ENCODE results near the gene MEA1.

Gene MEA1

DNA sequence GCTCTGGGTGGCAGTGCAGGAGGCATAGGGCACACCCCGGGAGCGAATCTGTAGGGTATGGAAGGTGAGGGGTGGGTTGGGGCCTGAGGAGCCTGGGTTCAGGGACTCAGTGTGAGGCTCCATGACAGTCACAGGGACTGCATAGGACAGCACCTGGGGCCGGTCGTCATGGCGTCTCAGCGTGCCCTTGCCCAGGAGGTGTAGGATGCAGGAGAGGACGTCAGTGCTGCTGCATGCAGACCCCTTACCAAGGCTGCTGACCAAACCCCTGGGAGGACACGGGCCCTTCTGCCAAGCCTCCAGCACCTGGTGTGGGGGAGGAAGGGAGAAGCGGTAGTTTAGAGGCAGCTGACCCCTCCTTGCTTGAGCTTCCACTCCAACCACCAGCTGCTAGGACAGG is 24.0 kb upstream of the MEA1 start:
- TF ChIP-seq, protein P1, sequence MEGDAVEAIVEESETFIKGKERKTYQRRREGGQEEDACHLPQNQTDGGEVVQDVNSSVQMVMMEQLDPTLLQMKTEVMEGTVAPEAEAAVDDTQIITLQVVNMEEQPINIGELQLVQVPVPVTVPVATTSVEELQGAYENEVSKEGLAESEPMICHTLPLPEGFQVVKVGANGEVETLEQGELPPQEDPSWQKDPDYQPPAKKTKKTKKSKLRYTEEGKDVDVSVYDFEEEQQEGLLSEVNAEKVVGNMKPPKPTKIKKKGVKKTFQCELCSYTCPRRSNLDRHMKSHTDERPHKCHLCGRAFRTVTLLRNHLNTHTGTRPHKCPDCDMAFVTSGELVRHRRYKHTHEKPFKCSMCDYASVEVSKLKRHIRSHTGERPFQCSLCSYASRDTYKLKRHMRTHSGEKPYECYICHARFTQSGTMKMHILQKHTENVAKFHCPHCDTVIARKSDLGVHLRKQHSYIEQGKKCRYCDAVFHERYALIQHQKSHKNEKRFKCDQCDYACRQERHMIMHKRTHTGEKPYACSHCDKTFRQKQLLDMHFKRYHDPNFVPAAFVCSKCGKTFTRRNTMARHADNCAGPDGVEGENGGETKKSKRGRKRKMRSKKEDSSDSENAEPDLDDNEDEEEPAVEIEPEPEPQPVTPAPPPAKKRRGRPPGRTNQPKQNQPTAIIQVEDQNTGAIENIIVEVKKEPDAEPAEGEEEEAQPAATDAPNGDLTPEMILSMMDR (IDR thresholded peaks at IDR 0.05; ENCODE audit: insufficient read depth, low read depth, low read length, missing control alignments), result no peak
- H3K4me3 ChIP-seq (ENCODE audit: low read length), result no peak overlapping the region
- DNase-seq (ENCODE audit: low read depth), result no peak

- TF ChIP-seq, protein P1 (IDR thresholded peaks at IDR 0.05; ENCODE audit: insufficient read depth, low read depth, low read length, missing control alignments), result no peak
- DNase-seq (ENCODE audit: low read depth), result no peak
- no peak overlapping the region for H3K4me3 ChIP-seq (ENCODE audit: low read length)
Observed at GRCh38 chr6:43037197-43037596, 23.5 kb upstream of the MEA1 start.

- TF ChIP-seq, protein P1 (IDR thresholded peaks at IDR 0.05; ENCODE audit: insufficient read depth, low read depth, low read length, missing control alignments), result no peak
- no peak for DNase-seq (ENCODE audit: low read depth)
- H3K4me3 ChIP-seq (ENCODE audit: low read length), result no peak overlapping the region
Observed at GRCh38 chr6:43036712-43037111, 23.0 kb upstream of the MEA1 start.

- H3K4me3 ChIP-seq (ENCODE audit: low read length), result no peak overlapping the region
- no peak for DNase-seq (ENCODE audit: low read depth)
- TF ChIP-seq, protein P1 (IDR thresholded peaks at IDR 0.05; ENCODE audit: insufficient read depth, low read depth, low read length, missing control alignments), result no peak
Observed at GRCh38 chr6:43035495-43036194, 21.9 kb upstream of the MEA1 start.

GRCh38 chr6:43034190-43034525 is 20.4 kb upstream of the MEA1 start:
- DNase-seq (ENCODE audit: low read depth), result no peak
- H3K4me3 ChIP-seq (ENCODE audit: low read length), result no peak overlapping the region
- TF ChIP-seq, protein P1 (IDR thresholded peaks at IDR 0.05; ENCODE audit: insufficient read depth, low read depth, low read length, missing control alignments), result no peak

GRCh38 chr6:43033496-43034189 is 19.9 kb upstream of the MEA1 start:
- TF ChIP-seq, protein P1 (IDR thresholded peaks at IDR 0.05; ENCODE audit: insufficient read depth, low read depth, low read length, missing control alignments), result no peak
- H3K4me3 ChIP-seq (ENCODE audit: low read length), result no peak overlapping the region
- DNase-seq (ENCODE audit: low read depth), result no peak

- TF ChIP-seq, protein P1 (IDR thresholded peaks at IDR 0.05; ENCODE audit: insufficient read depth, low read depth, low read length, missing control alignments), result no peak
- DNase-seq (ENCODE audit: low read depth), result no peak
- H3K4me3 ChIP-seq (ENCODE audit: low read length), result no peak overlapping the region
Observed at GRCh38 chr6:43032326-43032725, 18.6 kb upstream of the MEA1 start.
